GM12878 (cell line): ENCODE measurements around the gene DUSP22. TPM values are rescaled to one million over a fixed set of nuclear protein-coding genes. Genes with fewer than 3 reads are reported as not detected.

Source experiments
- ATAC-seq: fragments of 200-7000 bp; cut with Tn5 transposase; 3 replicates; pipeline ENCODE4 v1.9.1; 2020; ENCODE audit warnings: mild to moderate bottlenecking, moderate library complexity
- BruUV-seq: library from RNA; stranded (reverse); fragments of 400-500 nt; replicated peaks from 2 replicates; lab custom pipeline; 2021; lab: Mats Ljungman, UMichigan
- CTCF ChIA-PET: fragments of 300-600 bp; sonication (Branson Sonifier 250); formaldehyde crosslinking; extraction: SDS; loops from one replicate; lab custom pipeline; 2021; ENCODE audit warnings: inconsistent platforms; lab: Yijun Ruan, JAX
- POLR2A ChIA-PET: fragments of 350-600 bp; formaldehyde crosslinking; extraction: SDS; loops from one replicate; lab custom pipeline; 2021; ENCODE audit warnings: inconsistent platforms; lab: Charles Lee
- RAD21 ChIA-PET: fragments of 300-600 bp; sonication (Branson Sonifier 250); formaldehyde crosslinking; loops from one replicate; lab custom pipeline; 2023; ENCODE audit warnings: antibody characterized with exemption; ENCODE audit not compliant: unreplicated experiment; lab: Charles Lee
- SMC1A ChIA-PET: fragments of 300-600 bp; sonication (Branson Sonifier 250); formaldehyde crosslinking; loops from one replicate; lab custom pipeline; 2023; ENCODE audit not compliant: unreplicated experiment, uncharacterized antibody; lab: Charles Lee
- DNase-seq: peaks from one replicate; pipeline ENCODE4 v3.0.0-alpha.2; 2011; ENCODE audit warnings: low read depth, low spot score
- FAIRE-seq: peaks from 3 replicates; lab custom pipeline; 2011; peaks lifted over from hg19 to GRCh38; lab: Jason Lieb, UNC
- H2AFZ ChIP-seq: 2 replicates; pipeline ENCODE4 v1.6.0; 2011; ENCODE audit warnings: low read depth, low read length, control low read depth; ENCODE audit not compliant: control insufficient read depth
- H3K27ac ChIP-seq: 2 replicates; pipeline ENCODE4 v1.5.1; 2011; ENCODE audit warnings: control low read depth; ENCODE audit not compliant: control insufficient read depth, insufficient read depth
- H3K27me3 ChIP-seq, 2 experiments: replicated peaks in 1 of 2; 2 replicates each; pipeline versions ENCODE4 v1.6.0 to v1.6.1; 2011; ENCODE audit warnings: low read length in 1 of 2; ENCODE audit not compliant: control insufficient read depth in 2 of 2, insufficient read depth in 2 of 2
- H3K36me3 ChIP-seq, 2 experiments: 2 replicates each; pipeline ENCODE4 v1.5.1; 2011; ENCODE audit warnings: low read length in 1 of 2; ENCODE audit not compliant: control insufficient read depth in 2 of 2, insufficient read depth in 2 of 2
- H3K4me1 ChIP-seq: 2 replicates; pipeline ENCODE4 v1.6.1; 2011; ENCODE audit warnings: mild to moderate bottlenecking, low read length, moderate library complexity, mixed read lengths; ENCODE audit not compliant: control insufficient read depth, insufficient read depth
- H3K4me2 ChIP-seq: 2 replicates; pipeline ENCODE4 v1.6.0; 2011; ENCODE audit warnings: control low read depth; ENCODE audit not compliant: control insufficient read depth, insufficient read depth
- H3K4me3 ChIP-seq: fragments of 200-600 bp; sonication (generic); 2 replicates; pipeline ENCODE4 v1.5.1; 2016
- H3K79me2 ChIP-seq: 2 replicates; pipeline ENCODE4 v1.6.0; 2011; ENCODE audit warnings: low read length; ENCODE audit not compliant: control insufficient read depth, insufficient read depth
- H3K9ac ChIP-seq: 2 replicates; pipeline ENCODE4 v1.8.0; 2011; ENCODE audit warnings: low read length, control low read depth, mixed read lengths; ENCODE audit not compliant: control insufficient read depth, insufficient read depth
- H3K9me3 ChIP-seq: replicated peaks from 3 replicates; pipeline ENCODE4 v1.5.1; 2011; ENCODE audit warnings: mild to moderate bottlenecking, low read length; ENCODE audit not compliant: control insufficient read depth, insufficient read depth
- H4K20me1 ChIP-seq: 2 replicates; pipeline ENCODE4 v1.6.0; 2011; ENCODE audit not compliant: control insufficient read depth, insufficient read depth
- BACH1 ChIP-seq: fragments of 450-650 bp; IDR thresholded peaks from 2 replicates; pipeline ENCODE4 v1.6.1; 2017; ENCODE audit warnings: mild to moderate bottlenecking, borderline replicate concordance
- BHLHE40 ChIP-seq, 2 experiments: fragments of 450-650 bp in 1 of 2; IDR thresholded peaks; 2 replicates each; pipeline ENCODE4 v1.6.1; 2011 to 2017; ENCODE audit warnings: low read depth in 2 of 2, borderline replicate concordance in 1 of 2, improper control_type of control experiment in 1 of 2, low read length in 1 of 2, mild to moderate bottlenecking in 1 of 2
- DPF2 ChIP-seq: fragments of 450-650 bp; IDR thresholded peaks from 2 replicates; pipeline ENCODE4 v1.6.1; 2017; ENCODE audit warnings: mild to moderate bottlenecking
- HSF1 ChIP-seq: fragments of 150-350 bp; IDR thresholded peaks from 2 replicates; pipeline ENCODE4 v1.6.1; 2014; ENCODE audit warnings: mild to moderate bottlenecking, low read depth, low read length
- MYB ChIP-seq: fragments of 150-350 bp; IDR thresholded peaks from 2 replicates; pipeline ENCODE4 v1.6.1; 2014; ENCODE audit warnings: mild to moderate bottlenecking, low read depth, low read length, borderline replicate concordance
- NFYA ChIP-seq: IDR thresholded peaks from 2 replicates; pipeline ENCODE4 v1.6.1; 2011; ENCODE audit warnings: low read depth, mild to moderate bottlenecking, low read length, improper control_type of control experiment, borderline replicate concordance
- PAX8 ChIP-seq: fragments of 450-650 bp; IDR thresholded peaks from 2 replicates; pipeline ENCODE4 v1.6.1; 2017; ENCODE audit warnings: mild to moderate bottlenecking, moderate library complexity
- RAD51 ChIP-seq: fragments of 450-650 bp; IDR thresholded peaks from 2 replicates; pipeline ENCODE4 v1.6.1; 2016; ENCODE audit warnings: moderate library complexity, mild to moderate bottlenecking, inconsistent platforms
- SREBF2 ChIP-seq: IDR thresholded peaks from 2 replicates; pipeline ENCODE4 v1.6.1; 2012; ENCODE audit warnings: mild to moderate bottlenecking, low read length
- ZSCAN29 ChIP-seq: fragments of 450-650 bp; IDR thresholded peaks from 2 replicates; pipeline ENCODE4 v1.6.1; 2017; ENCODE audit warnings: mild to moderate bottlenecking, moderate library complexity
- WGBS: methylation state at CpG from one replicate; pipeline ENCODE4 v1.1.6; 2016; ENCODE audit warnings: low lambda C conversion rate; ENCODE audit not compliant: insufficient replicate concordance, insufficient coverage; ENCODE audit errors: missing lambda C conversion rate; 5-methylcytosine and 5-hydroxymethylcytosine counted together
- in situ Hi-C: fragments of 300-500 bp; cut with MboI; formaldehyde crosslinking; loops from 9 replicates; pipeline ENCODE4 v1.14.3; 2018; ENCODE audit warnings: mixed read lengths
- intact Hi-C: fragments of 100-400 bp; cut with micrococcal nuclease; formaldehyde crosslinking; loops from one replicate; pipeline ENCODE4 v1.14.2; 2022; ENCODE audit not compliant: unreplicated experiment
- polyA plus RNA-seq, 11 experiments: library from polyadenylated mRNA; depleted of rRNA in 4 of 11; unstranded in 6 of 11; stranded (reverse) in 5 of 11; fragments of >200 nt; fragmentation: Nextera tagmentation in 4 of 11; fragmentation: Illumina TruSeq in 1 of 11; extraction: Ambion mirVana in 4 of 11; extraction: Trizol in 1 of 11; gene quantifications; 1 replicate in 1 of 11; 2 replicates in 10 of 11; pipeline versions ENCODE4 v1.2.1 to v1.2.3, GENCODE V29; 2011 to 2016; ENCODE audit warnings: inconsistent platforms in 2 of 11, missing spikeins in 2 of 11, low read depth in 1 of 11
- total RNA-seq, 4 experiments: library from RNA; depleted of rRNA in 3 of 4; stranded (reverse); fragments of >200 nt in 3 of 4; fragmentation: Illumina TruSeq in 1 of 4; extraction: Trizol in 1 of 4; gene quantifications; 2 replicates each; pipeline versions ENCODE4 v1.2.1 to v1.2.3, GENCODE V29; 2013 to 2021
- TF ChIP-seq, protein P1 (sequence below): fragments of 450-650 bp; IDR thresholded peaks from 2 replicates; pipeline ENCODE4 v1.6.1; 2017; ENCODE audit warnings: mild to moderate bottlenecking
- TF ChIP-seq, protein P2 (sequence below): fragments of 450-650 bp; IDR thresholded peaks from 2 replicates; pipeline ENCODE4 v1.6.1; 2017; ENCODE audit warnings: mild to moderate bottlenecking, moderate library complexity

DUSP22 gene
- total and polyA plus RNA-seq, 10 of the 15 experiments (the other 5 are each of a cell fraction or from before 2014, with no cell fraction given): 78.9 to 156 (median 107) TPM

- no peaks in the 10 kb centered on the region for H4K20me1 ChIP-seq
- RAD21 ChIA-PET: interaction anchor here (1.2 kb wide), 1 partner anchor 52 kb away, joined by 6 read pairs; no protein-coding TSS in a partner anchor
- H3K27me3 ChIP-seq: no peaks in the 10 kb centered on the region
- FAIRE-seq (no peak), DNase-seq (no peak), ATAC-seq (no peak)
- H3K9me3 ChIP-seq: no peaks in the 10 kb centered on the region
- POLR2A ChIA-PET: interaction anchor here (0.6 to 1.8 kb wide), 2 partner anchors 9 to 10 kb away, joined by 3 to 4 read pairs; no protein-coding TSS in a partner anchor
- TF ChIP-seq HSF1 (no peak), RAD51 (no peak), MYB (no peak), BACH1 (no peak), NFYA (no peak), SREBF2 (no peak), PAX8 (no peak), DPF2 (no peak), ZSCAN29 (no peak), BHLHE40 (IDR thresholded peaks at IDR 0.05; ENCODE audit: borderline replicate concordance in 1 of 2, low read depth in 2 of 2, low read length in 1 of 2) (no peak)
- TF ChIP-seq, protein P1, sequence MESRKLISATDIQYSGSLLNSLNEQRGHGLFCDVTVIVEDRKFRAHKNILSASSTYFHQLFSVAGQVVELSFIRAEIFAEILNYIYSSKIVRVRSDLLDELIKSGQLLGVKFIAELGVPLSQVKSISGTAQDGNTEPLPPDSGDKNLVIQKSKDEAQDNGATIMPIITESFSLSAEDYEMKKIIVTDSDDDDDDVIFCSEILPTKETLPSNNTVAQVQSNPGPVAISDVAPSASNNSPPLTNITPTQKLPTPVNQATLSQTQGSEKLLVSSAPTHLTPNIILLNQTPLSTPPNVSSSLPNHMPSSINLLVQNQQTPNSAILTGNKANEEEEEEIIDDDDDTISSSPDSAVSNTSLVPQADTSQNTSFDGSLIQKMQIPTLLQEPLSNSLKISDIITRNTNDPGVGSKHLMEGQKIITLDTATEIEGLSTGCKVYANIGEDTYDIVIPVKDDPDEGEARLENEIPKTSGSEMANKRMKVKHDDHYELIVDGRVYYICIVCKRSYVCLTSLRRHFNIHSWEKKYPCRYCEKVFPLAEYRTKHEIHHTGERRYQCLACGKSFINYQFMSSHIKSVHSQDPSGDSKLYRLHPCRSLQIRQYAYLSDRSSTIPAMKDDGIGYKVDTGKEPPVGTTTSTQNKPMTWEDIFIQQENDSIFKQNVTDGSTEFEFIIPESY: no peak
- TF ChIP-seq, protein P2, sequence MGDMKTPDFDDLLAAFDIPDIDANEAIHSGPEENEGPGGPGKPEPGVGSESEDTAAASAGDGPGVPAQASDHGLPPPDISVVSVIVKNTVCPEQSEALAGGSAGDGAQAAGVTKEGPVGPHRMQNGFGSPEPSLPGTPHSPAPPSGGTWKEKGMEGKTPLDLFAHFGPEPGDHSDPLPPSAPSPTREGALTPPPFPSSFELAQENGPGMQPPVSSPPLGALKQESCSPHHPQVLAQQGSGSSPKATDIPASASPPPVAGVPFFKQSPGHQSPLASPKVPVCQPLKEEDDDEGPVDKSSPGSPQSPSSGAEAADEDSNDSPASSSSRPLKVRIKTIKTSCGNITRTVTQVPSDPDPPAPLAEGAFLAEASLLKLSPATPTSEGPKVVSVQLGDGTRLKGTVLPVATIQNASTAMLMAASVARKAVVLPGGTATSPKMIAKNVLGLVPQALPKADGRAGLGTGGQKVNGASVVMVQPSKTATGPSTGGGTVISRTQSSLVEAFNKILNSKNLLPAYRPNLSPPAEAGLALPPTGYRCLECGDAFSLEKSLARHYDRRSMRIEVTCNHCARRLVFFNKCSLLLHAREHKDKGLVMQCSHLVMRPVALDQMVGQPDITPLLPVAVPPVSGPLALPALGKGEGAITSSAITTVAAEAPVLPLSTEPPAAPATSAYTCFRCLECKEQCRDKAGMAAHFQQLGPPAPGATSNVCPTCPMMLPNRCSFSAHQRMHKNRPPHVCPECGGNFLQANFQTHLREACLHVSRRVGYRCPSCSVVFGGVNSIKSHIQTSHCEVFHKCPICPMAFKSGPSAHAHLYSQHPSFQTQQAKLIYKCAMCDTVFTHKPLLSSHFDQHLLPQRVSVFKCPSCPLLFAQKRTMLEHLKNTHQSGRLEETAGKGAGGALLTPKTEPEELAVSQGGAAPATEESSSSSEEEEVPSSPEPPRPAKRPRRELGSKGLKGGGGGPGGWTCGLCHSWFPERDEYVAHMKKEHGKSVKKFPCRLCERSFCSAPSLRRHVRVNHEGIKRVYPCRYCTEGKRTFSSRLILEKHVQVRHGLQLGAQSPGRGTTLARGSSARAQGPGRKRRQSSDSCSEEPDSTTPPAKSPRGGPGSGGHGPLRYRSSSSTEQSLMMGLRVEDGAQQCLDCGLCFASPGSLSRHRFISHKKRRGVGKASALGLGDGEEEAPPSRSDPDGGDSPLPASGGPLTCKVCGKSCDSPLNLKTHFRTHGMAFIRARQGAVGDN: no peak
- CTCF ChIA-PET: interaction anchor here (0.6 to 1.2 kb wide), 4 partner anchors 8 to 206 kb away, joined by 3 read pairs; no protein-coding TSS in a partner anchor
- H3K4me2 ChIP-seq: no peak overlapping the region
- H3K79me2 ChIP-seq: peaks cover 11% of the 10 kb centered on the region
- H3K27ac ChIP-seq: no peak overlapping the region
- no peak overlapping the region for H3K9ac ChIP-seq
- SMC1A ChIA-PET: interaction anchor here (0.9 to 1.2 kb wide), 3 partner anchors 20 to 52 kb away, joined by 3 read pairs; no protein-coding TSS in a partner anchor
- 89% methylated on average over 6 of the region's 6 CpGs for whole genome bisulfite sequencing
- in situ Hi-C loops (no loop called here), intact Hi-C loops (no loop called here)
- H3K4me1 ChIP-seq: peaks cover 31% of the 10 kb centered on the region
- no TSS peak for BruUV-seq
- no peak overlapping the region for H2AFZ ChIP-seq
- no peak overlapping the region for H3K4me3 ChIP-seq
- no peaks in the 10 kb centered on the region for H3K36me3 ChIP-seq
Observed at GRCh38 chr6:384898-385297, 92.6 kb downstream of the DUSP22 start.
